BLaER1 (cell line): Measurements from ENCODE around the gene ADAMTS10.
"Not testable (repeated sequence)": the region's sequence is repeated elsewhere in the genome, so short reads cannot be mapped to it uniquely, and the experiment has no call there.

Source experiments
- H3K27ac ChIP-seq: shearing (Covaris generic); formaldehyde crosslinking; 2 replicates; pipeline ENCODE4 v1.8.1; 2022
- H3K27me3 ChIP-seq: shearing (Covaris generic); formaldehyde crosslinking; 2 replicates; pipeline ENCODE4 v1.8.1; 2022
- H3K36me3 ChIP-seq: shearing (Covaris generic); formaldehyde crosslinking; 2 replicates; pipeline ENCODE4 v1.8.1; 2022
- H3K4me1 ChIP-seq: shearing (Covaris generic); formaldehyde crosslinking; 2 replicates; pipeline ENCODE4 v1.8.1; 2022
- H3K4me2 ChIP-seq: shearing (Covaris generic); formaldehyde crosslinking; 2 replicates; pipeline ENCODE4 v1.8.1; 2022
- H3K4me3 ChIP-seq: shearing (Covaris generic); formaldehyde crosslinking; 2 replicates; pipeline ENCODE4 v1.8.1; 2022
- H3K9ac ChIP-seq: shearing (Covaris generic); formaldehyde crosslinking; 2 replicates; pipeline ENCODE4 v1.8.1; 2022
- H3K9me3 ChIP-seq: shearing (Covaris generic); formaldehyde crosslinking; 2 replicates; pipeline ENCODE4 v1.8.1; 2022
- H4K20me1 ChIP-seq: shearing (Covaris generic); formaldehyde crosslinking; 2 replicates; pipeline ENCODE4 v1.8.1; 2022
- Cebpa-rat ChIP-seq: shearing (Covaris generic); IDR thresholded peaks from 2 replicates; pipeline ENCODE4 v1.8.1; 2022

Gene ADAMTS10

DNA sequence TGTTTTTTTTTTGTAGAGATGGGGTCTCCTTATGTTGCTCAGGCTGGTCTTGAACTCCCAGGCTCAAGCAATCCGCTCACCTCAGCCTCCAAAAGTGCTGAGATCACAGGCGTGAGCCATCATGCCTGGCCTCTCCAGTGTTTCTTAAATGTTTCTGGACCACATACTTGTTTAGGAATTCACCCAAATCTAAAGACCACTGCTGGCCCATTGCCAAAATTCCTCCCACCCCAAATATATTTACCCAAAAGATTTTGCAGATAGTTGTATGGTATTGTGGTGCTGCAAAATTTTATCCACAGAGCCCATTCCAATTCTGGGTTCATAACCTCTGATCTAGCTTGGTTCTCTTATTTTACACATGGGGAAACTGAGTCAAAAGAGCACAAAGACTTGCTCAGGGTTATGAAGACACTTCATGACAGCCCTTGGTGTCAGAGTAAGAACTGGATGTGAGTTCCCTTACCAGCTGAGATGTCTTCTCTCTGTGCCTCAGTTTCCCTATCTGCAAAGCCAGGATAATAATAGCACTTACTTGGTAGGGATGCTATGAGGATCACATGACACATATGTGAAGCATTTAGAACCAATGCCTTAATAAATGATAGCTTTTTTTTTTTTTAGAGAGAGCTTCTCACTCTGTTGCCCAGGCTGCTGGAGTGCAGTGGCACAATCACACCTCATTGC is 30.8 kb upstream of the ADAMTS10 start:
- Histone ChIP-seq H3K4me1 (peaks cover 12% of the 10 kb centered on the region), H4K20me1 (no peaks in the 10 kb centered on the region), H3K9me3 (0 out of 2 replicates have a peak, but pooled peaks cover 4% of the 10 kb centered on the region), H3K9ac (no peak overlapping the region), H3K27me3 (no peaks in the 10 kb centered on the region), H3K4me3 (no peak overlapping the region), H3K36me3 (no peaks in the 10 kb centered on the region), H3K4me2 (no peak overlapping the region), H3K27ac (no peak overlapping the region)
- TF ChIP-seq Cebpa-rat, result no peak

DNA sequence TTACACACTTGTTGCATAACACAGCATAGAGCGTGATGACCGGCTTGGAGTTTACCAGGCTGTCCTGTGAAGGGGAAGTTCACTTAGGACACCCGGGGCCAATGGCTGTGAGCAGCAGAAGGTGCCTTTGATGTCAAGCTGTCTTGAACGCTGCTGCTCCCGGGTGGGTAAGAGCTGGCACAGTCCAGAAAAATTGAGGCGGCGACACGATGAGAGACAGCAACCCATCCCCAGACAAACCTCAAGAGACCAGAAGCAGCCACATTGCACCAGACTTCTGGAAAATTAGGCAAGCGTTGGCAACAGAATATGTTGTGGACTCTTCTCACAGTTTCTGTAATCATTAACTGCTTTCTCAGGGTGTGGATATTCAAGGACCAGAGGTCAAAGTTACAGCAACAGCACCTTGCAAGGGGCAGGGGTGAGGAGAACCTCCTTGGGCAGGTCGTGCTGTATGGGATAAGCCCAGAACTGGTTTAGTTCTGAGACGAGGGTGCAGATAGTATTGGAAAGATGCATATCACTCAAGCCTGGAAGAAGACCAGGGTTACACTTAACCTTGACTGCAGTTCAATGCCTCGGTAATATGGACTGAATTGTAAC is 30.0 kb upstream of the ADAMTS10 start:
- no peak overlapping the region for H3K4me3 ChIP-seq
- no peaks in the 10 kb centered on the region for H3K27me3 ChIP-seq
- 0 out of 2 replicates have a peak, but pooled peaks cover 4% of the 10 kb centered on the region for H3K9me3 ChIP-seq
- H3K9ac ChIP-seq, result no peak overlapping the region
- TF ChIP-seq Cebpa-rat, result no peak
- peaks cover 6% of the 10 kb centered on the region for H3K4me1 ChIP-seq
- H3K4me2 ChIP-seq, result no peak overlapping the region
- no peak overlapping the region for H3K27ac ChIP-seq
- H4K20me1 ChIP-seq, result no peaks in the 10 kb centered on the region
- no peaks in the 10 kb centered on the region for H3K36me3 ChIP-seq

DNA sequence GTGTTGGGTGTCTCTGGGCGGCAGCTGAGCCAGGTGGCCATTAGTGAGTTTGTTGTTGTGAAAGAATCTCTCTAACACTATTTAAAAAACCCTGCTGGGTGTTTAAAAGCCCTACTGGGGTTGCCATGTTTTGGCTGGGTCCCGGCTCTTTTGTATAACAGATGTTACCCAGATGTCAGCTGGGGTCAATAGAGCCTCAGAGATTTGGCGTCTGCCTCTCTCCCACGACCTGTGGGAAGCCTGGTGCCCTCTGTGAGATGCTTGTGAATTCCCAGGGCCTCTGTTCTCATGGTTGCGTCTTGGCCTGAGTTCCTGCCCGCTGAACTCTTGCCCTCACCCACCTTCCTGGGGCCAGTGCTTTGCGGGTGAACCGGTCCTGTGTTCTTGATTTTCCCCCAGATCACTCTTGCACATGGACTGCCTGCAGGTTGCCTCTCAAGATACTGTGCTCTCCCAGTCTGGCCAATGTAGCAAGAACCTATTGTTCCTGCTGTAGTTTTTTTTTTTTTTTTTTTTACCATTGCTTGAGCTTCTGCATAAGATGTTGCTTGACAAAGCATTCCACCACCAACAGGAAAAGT is 29.4 kb upstream of the ADAMTS10 start:
- Histone ChIP-seq H3K4me3 (no peak overlapping the region), H3K27me3 (no peaks in the 10 kb centered on the region), H3K4me1 (peaks cover 6% of the 10 kb centered on the region), H3K36me3 (no peaks in the 10 kb centered on the region), H3K9me3 (0 out of 2 replicates have a peak, but pooled peaks cover 4% of the 10 kb centered on the region), H3K27ac (no peak overlapping the region), H4K20me1 (no peaks in the 10 kb centered on the region), H3K4me2 (no peak overlapping the region), H3K9ac (no peak overlapping the region)
- TF ChIP-seq Cebpa-rat, result no peak

DNA sequence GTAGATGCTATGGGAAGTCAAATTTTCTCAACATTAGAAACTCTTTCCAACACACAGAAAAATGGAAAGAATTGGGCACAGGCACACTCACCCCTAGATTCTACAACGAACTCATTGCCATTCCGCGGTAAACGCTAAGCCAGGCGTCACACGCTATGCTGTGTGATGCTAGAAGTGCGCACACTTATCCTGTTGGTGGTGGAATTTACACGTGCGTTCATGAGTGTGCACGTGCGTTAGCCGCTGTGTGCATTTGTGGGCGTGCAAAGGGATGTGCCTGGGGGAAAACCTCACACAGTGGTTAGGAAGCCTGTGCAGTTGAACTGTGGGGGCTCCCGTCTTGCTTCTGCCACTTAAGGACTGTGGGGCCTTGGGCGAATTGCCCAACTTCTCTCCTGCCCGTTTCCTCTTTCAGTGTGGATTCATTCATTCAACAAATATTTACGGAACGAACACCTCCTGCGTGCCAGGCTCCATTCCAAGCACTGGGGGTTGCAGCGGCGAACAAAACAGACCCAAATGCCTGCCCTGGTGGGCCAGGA is 27.6 kb upstream of the ADAMTS10 start:
- Histone ChIP-seq H3K27ac (no peak overlapping the region), H4K20me1 (no peaks in the 10 kb centered on the region)

DNA sequence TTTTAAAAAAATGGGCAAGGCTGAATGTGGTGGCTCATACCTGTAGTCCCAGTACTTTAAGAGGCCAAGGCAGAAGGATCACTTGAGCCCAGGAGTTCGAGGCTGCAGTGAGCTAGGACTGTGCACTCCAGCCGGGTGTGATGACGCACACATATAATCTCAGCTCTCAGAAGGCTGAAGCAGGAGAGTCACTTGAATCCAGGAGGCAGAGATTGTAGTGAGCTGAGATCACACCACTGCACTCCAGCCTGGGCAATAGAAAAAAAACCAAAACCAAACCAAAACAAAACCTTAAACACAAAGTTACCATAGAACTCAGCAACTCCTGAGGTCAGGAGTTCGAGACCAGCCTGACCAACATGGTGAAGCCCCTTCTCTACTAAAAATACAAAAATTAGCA is 26.6 kb upstream of the ADAMTS10 start:
- not testable (repeated sequence) for H3K36me3 ChIP-seq, H3K9ac ChIP-seq, H3K9me3 ChIP-seq, H4K20me1 ChIP-seq, H3K4me3 ChIP-seq, H3K27ac ChIP-seq, H3K4me2 ChIP-seq, H3K27me3 ChIP-seq
- peaks cover 18% of the 10 kb centered on the region for H3K4me1 ChIP-seq

More for the DNA sequence above, 27.6 kb upstream of the ADAMTS10 start:
- H3K9me3 ChIP-seq, result 0 out of 2 replicates have a peak, but pooled peaks cover 4% of the 10 kb centered on the region
- H3K4me3 ChIP-seq, result no peak overlapping the region
- no peak for TF ChIP-seq Cebpa-rat
- H3K4me1 ChIP-seq, result peaks cover 18% of the 10 kb centered on the region
- peak overlapping the region; percentile 9; the same call in 1 of the 2 replicates for H3K4me2 ChIP-seq
- no peak overlapping the region for H3K9ac ChIP-seq
- H3K27me3 ChIP-seq, result no peaks in the 10 kb centered on the region
- H3K36me3 ChIP-seq, result no peaks in the 10 kb centered on the region

DNA sequence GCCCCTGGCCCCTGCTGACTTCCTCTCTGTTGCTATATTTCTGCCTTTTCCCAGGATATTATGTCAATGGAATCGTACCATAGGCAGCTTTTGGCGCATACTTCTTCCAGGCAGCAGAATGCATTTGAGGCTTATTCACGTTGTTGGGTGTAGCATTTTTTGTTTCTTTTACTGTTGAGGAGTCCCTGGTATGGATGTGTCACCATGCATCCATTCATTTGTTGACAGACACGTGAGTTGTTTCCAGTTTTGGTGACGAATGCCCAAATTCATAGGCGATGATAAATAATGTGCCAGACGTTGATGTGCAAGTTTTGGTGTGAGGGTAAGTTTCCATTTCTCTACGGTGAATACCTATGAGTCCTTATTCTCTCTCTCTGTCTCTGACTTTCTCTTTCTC is 24.9 kb upstream of the ADAMTS10 start:
- no peak overlapping the region for H3K27ac ChIP-seq
- H3K36me3 ChIP-seq, result no peaks in the 10 kb centered on the region
- no peak overlapping the region for H3K4me3 ChIP-seq
- no peak for TF ChIP-seq Cebpa-rat
- H3K4me1 ChIP-seq, result peaks cover 27% of the 10 kb centered on the region
- no peaks in the 10 kb centered on the region for H4K20me1 ChIP-seq
- H3K9ac ChIP-seq, result no peak overlapping the region
- no peak overlapping the region for H3K4me2 ChIP-seq
- H3K9me3 ChIP-seq, result no peaks in the 10 kb centered on the region
- no peaks in the 10 kb centered on the region for H3K27me3 ChIP-seq

DNA sequence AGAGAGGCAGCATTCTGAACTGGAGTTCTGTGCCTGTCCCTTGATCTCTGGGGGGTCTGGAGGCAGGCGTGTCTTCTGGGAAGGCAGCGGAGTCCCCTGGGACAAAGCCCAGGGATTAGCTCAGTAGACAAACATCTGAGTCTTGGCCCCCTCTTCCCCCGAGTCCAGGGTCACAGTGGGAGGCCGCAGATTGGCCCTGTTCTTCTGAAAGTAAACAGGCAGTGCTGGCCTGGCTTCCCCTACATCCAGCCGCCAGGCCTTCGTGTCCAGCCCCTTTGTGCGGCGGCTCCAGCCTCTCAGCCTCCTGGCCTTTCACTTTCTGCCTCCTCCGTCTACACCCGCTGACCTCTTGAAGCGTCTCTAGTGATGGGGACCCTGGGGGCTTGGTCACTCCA is 20.9 kb upstream of the ADAMTS10 start:
- Histone ChIP-seq H3K36me3 (no peaks in the 10 kb centered on the region), H3K27me3 (no peaks in the 10 kb centered on the region), H3K4me2 (no peak overlapping the region), H3K4me1 (peaks cover 20% of the 10 kb centered on the region), H3K27ac (no peak overlapping the region), H3K9me3 (no peaks in the 10 kb centered on the region), H3K9ac (no peak overlapping the region), H3K4me3 (no peak overlapping the region), H4K20me1 (no peaks in the 10 kb centered on the region)
- TF ChIP-seq Cebpa-rat, result no peak

DNA sequence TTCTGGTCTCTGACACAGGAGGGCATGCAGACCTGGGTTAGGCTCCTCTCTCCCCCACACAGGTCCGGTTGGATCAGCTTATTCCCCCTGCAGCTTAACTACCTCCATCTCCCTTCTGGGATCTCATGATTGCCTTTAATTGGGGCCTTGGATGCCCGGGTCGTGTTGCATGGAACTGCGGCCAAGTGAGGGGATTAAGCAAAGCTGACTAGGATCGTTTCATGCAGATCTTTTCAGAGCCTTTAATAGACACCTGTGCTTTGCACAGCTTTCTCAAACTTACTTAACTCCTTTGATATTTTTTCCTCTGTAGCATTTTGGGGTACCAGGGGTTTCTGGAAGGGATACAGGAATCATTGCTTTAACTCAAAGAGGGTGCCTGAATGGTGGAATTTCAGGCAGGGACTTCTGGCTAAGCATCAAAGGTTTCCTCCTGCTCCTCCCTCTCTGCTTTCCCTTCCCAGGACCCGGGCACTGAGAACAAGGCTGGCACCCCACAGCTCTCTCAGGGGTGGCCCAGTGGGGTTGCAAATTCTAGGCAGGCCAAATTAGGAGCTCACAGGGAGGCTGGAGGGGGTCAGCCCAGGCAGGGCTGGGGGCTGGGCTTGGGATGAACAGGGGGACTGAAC is 20.4 kb upstream of the ADAMTS10 start:
- Histone ChIP-seq H4K20me1 (no peaks in the 10 kb centered on the region), H3K4me3 (no peak overlapping the region), H3K27ac (no peak overlapping the region), H3K9ac (no peak overlapping the region), H3K4me2 (no peak overlapping the region), H3K4me1 (peaks cover 20% of the 10 kb centered on the region), H3K27me3 (no peaks in the 10 kb centered on the region), H3K9me3 (no peaks in the 10 kb centered on the region), H3K36me3 (no peaks in the 10 kb centered on the region)
- TF ChIP-seq Cebpa-rat, result no peak

DNA sequence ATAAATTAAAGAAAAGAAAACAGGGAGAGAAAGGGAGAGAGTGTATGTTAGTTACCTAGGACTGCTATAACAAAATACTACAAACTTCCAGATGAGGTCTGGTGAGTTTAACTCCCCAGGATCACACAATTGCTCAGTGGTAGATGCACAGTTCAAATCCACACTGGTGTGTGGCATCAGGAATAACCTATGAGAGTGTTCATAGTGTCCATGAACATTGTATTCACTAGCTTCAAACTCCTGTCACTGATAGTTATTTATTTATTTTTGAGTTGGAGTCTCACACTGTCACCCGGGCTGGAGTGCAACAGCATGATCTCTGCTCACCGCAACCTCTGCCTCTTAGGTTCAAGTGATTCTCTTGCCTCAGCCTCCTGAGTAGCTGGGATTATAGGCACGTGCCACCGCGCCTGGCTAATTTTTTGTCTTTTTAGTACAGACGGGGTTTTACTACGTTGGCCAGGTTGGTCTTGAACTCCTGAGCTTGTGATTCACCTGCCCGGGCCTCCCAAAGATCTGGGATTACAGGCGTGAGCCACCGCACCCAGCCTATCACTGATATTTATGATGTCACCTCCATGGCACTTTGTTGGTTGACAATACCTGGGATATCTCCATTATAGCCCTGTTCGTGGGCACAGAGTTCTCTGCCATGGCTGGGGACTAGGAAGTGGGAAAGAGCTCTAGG is 19.6 kb upstream of the ADAMTS10 start, which contains the start of gene NFILZ:
NFILZ (plus strand) TSS at position 638 of the 688 bp plus-strand sequence. CDS start 46,133 bp downstream, outside the sequence.
- Histone ChIP-seq H3K9ac (no peak within 1 kb of the TSS), H3K27ac (no peak within 1 kb of the TSS)

More for the DNA sequence above, 19.6 kb upstream of the ADAMTS10 start, which contains the start of gene NFILZ:
- no peak within 1 kb of the TSS for H3K4me2 ChIP-seq
- H3K27me3 ChIP-seq, result no peaks in the 10 kb centered on the region
- TF ChIP-seq Cebpa-rat, result no peak
- peaks cover 20% of the 10 kb centered on the region for H3K4me1 ChIP-seq
- H4K20me1 ChIP-seq, result no peaks in the 10 kb centered on the region
- no peak within 1 kb of the TSS for H3K4me3 ChIP-seq
- no peaks in the 10 kb centered on the region for H3K36me3 ChIP-seq
- H3K9me3 ChIP-seq, result no peaks in the 10 kb centered on the region
